H54 (cell line): ENCODE data around the gene SLC36A2.
A peak's percentile ranks its signal among the peaks of the same experiment; 100 is the strongest.

Source experiments
- DNase-seq: peaks from one replicate; pipeline ENCODE4 v3.0.0; 2011; ENCODE audit warnings: low spot score, mixed read lengths; ENCODE audit not compliant: insufficient read length
- FAIRE-seq: peaks from 3 replicates; lab custom pipeline; 2011; peaks lifted over from hg19 to GRCh38; lab: Jason Lieb, UNC
- POLR2A ChIP-seq: IDR thresholded peaks from 2 replicates; pipeline ENCODE4 v1.6.1; 2011; ENCODE audit warnings: low read depth, mild to moderate bottlenecking, low read length

The SLC36A2 gene

DNA sequence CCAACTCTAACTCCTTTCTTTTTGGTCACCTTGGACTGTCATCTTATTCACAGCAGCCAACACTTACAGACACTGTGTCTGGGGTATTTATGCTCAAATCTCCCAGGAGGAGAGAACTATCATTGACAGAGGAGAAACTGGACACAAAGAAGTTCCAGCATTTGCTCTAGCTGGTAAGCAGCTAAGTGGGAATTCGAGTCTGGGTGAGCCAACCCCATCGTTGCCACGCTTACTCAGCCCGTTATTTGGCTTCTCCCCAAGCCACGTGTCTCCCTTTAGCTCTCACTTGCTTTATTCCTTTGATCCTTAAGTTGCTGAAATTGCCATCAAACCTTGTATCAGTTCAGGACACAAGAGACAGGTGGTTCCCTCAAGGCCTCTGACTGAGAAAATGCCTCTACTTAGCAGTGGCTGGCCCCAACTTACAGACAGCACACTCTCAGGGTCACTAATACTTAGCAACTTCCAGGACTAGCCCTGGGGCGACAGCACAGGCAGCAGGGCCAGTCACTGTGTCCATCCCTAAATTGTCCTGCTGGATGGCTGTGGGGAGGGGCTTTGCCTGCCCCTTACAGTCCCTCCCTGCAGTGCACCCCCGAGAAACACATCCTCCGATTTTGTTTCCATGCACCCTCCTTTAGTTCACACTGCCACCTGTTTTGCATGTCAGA, 1.4 kb downstream of the SLC36A2 start:
- peak; percentile 12 for DNase-seq
- TF ChIP-seq POLR2A, result no peak
- no peak for FAIRE-seq

DNA sequence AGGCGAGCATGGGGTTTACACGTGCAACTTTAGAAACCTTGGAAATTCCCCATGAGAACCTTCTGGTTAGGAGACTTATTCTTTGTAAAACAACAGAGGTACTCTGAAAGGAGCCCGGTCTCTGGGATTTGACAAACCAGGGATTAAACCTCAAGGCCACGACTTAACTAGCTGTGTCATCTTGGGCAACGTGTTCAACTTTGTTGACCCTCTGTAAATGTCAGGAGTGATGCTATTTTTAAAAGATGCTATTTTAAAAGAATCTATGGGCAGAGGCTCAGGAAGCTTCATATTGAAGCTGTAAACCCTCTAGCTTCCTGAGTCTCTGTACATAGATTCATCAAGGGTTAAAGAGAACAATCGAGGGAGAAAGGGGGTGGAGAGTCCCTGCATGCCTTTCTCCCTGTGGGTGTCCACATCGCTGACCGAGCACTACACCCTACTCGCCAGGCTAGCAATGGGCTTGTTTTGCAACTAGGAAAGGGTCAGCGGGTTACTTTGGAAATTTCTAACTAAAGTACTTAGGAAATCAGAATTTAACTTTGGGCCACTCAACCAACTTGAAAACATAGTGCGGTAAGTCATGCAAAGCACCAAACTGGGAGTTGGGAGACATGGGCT, 2.1 kb downstream of the SLC36A2 start:
- no peak for TF ChIP-seq POLR2A
- no peak for DNase-seq
- FAIRE-seq, result no peak

DNA sequence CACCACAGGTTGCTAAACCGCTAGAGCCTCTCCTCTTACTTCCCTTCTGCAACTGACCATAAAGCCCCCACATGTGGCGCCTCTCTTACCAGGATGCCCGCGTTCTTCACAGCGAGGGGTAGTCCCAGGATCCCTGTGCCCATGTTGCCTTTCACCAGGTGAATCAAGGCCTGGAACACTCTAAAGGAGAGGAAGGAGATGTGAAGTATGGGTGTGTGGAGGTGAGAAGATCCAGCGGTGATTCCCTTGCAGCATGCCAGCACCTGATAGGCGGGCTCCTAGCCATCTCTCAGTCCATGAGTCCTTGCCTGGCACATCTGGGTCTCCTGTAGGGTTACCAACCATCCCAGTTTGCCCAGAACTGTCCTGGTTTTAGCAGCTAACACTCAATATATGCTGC, 3.3 kb downstream of the SLC36A2 start:
- FAIRE-seq (no peak), DNase-seq (no peak)
- TF ChIP-seq POLR2A, result no peak

DNA sequence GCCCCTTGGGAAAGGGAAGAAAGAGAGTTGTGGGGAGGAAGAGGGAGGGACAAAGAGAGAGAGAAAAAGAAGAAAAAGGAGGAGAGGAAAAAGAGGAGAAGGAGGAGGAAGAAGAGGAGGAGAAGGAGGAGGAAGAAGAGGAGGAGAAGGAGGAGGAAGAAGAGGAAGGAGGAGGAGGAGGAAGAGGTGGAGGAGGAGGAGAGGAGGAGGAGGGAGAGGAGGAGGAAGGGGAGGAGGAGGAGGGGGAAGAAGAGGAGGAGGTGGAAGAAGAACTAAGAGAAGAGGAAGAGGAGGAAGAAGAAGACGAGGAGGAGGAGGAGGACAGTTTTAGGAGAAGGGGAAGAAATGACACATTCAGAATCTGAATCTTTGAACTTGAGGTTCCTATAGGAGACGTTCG, 7.4 kb downstream of the SLC36A2 start:
- TF ChIP-seq POLR2A, result no peak
- FAIRE-seq (no peak), DNase-seq (no peak)

DNA sequence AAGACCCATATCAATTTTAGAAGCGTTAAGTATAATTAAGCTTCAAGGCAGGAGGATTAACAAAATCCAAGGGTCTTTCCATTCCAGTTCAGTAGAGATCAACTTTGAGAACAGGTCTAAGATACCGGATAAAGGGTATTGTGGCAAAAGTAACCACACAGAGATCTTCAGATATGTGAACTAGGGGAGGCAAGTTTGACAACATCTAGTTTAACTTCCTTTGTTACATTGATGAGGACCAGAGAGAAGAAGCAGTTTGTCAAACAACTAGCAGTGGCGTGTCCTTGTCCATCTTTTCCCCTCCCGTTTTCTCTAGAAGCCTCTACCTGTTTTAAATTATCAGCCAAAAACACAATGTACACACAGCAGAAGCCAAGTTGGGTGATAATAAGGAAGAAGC, 8.6 kb downstream of the SLC36A2 start:
- no peak for FAIRE-seq
- TF ChIP-seq POLR2A, result no peak
- DNase-seq, result no peak

DNA sequence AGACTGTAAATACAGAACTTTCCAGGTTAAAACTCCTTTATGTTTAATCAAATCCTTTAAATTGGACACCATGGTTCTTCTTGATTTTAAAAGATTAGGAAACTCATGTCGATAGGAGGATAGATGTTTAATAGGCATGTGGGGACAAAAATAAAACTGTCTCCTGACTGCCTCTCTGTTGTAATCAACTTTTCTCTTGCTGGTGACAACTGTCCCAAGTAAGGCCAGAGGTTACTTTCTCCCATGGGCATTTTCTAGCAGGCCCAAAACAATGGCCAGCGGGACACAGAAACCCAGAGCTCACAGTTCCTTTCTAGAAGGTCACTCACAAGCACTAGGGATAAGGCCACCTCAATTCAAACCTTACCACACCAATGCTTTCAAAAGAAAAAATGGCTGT, 14.5 kb downstream of the SLC36A2 start:
- no peak for TF ChIP-seq POLR2A
- no peak for DNase-seq
- no peak for FAIRE-seq

DNA sequence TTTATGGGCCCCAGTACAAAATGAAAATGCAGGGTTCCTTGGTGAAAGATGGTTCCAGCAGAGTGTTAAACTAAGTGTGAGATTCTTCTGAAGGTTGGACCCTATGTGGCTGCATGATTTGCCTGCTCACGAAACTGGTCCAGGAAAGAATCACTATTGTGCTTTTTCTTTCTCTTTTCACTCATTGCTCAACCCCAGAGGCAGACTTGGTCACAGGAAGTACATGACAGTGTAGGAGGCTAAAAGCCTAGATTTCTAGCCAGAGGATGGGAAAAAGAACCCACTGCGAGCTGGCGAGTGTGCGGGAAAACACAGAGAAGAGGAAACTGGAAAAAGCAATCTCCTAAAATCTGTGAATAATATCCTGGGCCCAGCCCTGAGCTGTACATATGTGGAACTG, 18.6 kb downstream of the SLC36A2 start:
- TF ChIP-seq POLR2A, result no peak
- FAIRE-seq, result no peak
- DNase-seq, result no peak

DNA sequence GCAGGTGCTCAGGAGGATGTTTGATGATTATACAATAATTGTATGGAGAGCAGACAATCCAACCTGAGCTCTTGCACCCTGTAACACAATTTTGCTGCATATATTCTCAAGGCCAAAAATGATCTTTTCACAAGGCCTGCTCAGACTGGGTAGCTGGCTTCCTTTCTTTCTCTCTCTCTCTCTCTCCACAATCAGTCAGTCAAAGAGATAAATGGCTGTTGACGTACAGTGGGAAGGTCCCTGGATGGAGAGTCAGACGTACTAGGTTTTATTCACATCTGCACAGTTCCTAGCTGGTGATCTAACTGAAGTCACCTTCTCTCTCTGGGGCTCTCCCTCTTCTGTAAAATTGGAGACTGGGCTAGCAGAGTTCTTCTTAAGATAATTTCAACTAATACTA, 19.8 kb downstream of the SLC36A2 start:
- no peak for DNase-seq
- TF ChIP-seq POLR2A, result no peak
- FAIRE-seq, result no peak

DNA sequence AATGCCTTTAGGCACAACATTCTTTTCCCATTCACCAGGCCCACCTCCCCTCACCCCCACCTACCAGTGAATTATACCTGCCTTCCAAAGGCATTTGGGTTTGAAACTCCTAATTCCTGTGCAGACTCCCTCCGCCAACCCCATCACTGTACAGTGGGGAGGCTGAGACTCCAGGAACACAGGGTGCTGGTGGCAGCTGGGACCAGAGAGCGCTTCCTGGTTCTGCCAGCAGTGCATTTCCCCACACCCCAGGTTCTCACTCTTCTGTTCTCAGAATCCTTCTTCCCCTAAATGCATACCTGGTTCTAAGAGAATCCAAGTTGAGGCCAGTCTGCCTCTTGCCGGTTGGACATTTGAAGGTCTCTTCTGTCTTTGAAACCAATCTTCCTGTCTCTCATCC, 21.1 kb downstream of the SLC36A2 start:
- TF ChIP-seq POLR2A, result no peak
- FAIRE-seq, result no peak
- no peak for DNase-seq

DNA sequence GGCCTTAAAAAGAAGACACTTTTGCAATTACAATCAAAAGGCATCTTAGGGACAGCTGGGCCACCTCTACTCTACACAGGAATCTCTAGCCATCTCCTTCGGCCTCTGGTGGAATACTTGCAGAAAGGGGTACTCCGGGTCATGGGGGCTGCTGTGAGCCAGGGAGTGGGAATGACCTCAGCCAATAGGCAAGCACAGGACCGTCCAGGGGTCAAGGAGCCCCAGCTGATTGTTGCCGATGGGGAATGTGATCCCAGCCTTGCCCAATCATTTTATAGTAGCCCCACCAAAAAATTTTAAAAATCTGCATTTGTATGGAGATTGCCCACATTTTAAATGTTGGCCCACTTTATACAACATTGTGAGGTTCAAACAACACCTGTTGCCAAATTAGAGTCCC, 26.9 kb downstream of the SLC36A2 start:
- FAIRE-seq (no peak), DNase-seq (no peak)
- TF ChIP-seq POLR2A, result no peak

DNA sequence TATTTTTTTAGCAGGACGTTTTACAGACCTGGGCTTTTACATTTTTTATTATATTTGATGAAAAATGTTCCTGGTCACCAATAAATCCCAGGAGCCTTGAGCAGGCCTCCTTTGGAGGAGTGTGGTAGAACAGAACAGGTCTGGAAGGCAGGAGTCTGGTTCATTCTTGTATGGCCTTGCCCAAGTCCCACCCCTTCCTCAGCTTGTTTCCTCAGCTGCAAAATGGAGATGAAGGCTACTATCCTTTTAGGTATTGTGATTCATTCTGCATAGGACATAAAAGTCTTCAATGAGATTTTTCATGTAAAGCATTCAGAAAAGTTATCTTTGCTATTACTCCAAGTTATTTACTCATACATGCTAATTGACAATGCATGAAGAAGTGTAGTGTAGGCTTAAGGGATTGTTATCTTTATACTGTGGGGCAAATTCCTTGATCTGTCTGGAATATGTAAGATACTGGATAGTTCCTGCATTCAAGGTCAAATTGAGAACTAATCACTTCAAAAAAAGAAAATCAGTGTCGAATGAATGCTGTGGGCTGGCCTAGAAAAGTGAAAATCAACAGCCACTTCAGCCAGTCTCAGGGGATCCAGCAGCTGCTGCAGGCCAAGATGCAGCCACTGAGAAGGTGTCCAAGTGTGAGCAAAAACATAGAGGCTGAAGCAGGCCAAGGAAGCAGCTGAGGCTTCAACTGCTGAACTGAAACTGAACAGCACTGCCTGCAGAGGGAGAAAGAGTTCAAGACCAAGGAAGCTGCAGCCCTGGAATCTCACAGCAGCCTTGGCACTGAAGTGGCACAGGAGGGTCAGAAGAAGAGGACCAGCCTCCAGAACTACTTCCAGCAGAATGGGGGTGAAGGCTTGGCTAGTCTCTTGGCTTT, 28.3 kb downstream of the SLC36A2 start:
- DNase-seq (peak; percentile 27), FAIRE-seq (peak; percentile 52)
- TF ChIP-seq POLR2A, result no peak

DNA sequence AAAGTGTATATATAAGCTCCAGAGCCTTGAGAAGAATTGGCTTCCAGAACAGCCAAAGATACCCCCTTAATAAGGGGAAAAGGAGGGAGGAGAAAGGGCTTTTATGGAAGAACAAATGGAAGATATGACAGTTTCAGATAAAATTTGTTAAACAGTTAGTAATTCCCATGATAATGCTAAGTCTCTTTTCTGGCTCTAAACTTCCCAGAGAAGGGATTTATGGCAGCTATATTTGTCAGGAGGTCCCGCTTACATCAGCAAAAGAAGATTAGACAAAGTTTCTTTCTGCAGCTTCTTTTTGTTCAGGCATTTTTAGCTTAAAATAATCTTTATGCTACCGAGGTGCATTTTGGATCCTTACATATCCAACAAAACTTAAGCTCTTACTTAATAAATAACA, 29.5 kb downstream of the SLC36A2 start:
- FAIRE-seq (no peak), DNase-seq (no peak)
- no peak for TF ChIP-seq POLR2A

DNA sequence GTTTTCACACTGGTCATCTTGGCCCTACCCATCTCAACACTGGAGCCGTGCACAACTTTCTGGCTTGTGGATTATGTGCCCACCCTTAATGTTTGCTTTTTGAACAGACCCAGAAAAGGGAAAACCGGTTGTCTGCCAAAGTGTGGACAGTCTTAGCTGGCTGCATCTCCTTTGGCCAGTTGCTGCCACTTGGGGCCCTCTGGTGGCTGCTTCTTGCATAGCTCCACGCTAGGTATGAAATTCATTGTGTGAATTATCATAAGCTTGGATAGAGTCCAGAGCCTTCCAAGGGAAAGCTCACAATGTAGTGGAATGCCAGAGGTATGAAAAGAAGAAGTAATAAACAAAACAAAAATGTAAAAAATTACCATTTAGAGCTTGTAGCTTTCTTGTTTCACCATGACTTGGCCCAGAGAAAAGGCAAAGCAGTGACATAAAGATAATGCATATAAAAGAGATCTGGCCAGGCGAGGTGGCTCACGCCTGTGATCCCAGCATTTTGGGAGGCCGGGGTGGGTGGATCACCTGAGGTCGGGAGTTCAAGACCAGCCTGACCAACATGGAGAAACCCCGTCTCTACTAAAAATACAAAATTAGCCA, 31.3 kb downstream of the SLC36A2 start:
- FAIRE-seq, result peak; percentile 50
- peak; percentile 70 for DNase-seq
- no peak for TF ChIP-seq POLR2A

DNA sequence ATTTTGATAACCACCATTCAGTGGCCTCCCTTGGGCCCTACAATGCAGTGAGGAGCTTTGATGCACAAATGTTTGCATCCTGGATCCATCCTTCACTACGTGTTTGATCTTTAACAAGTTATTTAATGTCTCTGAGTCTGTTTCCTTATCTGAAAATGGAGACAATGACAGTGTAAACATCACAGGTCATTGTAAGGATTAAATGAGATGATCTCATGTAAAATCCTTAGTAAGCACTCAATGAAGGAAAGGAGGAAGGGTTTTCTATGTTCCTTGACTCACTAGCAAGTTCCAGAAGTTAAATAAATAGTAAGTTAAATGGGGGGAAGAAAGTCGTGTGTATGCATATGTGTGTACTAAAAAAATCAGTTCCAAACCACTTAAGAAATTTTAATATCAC, 34.0 kb downstream of the SLC36A2 start:
- TF ChIP-seq POLR2A, result no peak
- no peak for DNase-seq
- no peak for FAIRE-seq
